Measurements from ENCODE around the gene BNC2.

BNC2 gene

GRCh38 chr9:16623989-16624743 is 246.3 kb downstream of the BNC2 start:
- Mint-ChIP-seq H3K9me3 (ENCODE audit: low read depth) (no peaks in the 10 kb centered on the region), H3K36me3 (no peaks in the 10 kb centered on the region), H3K4me1 (ENCODE audit: low read depth) (no peaks in the 10 kb centered on the region), H3K27me3 (peaks cover 5% of the 10 kb centered on the region), H3K27ac (no peak overlapping the region), H3K4me3 (no peak overlapping the region)

DNA sequence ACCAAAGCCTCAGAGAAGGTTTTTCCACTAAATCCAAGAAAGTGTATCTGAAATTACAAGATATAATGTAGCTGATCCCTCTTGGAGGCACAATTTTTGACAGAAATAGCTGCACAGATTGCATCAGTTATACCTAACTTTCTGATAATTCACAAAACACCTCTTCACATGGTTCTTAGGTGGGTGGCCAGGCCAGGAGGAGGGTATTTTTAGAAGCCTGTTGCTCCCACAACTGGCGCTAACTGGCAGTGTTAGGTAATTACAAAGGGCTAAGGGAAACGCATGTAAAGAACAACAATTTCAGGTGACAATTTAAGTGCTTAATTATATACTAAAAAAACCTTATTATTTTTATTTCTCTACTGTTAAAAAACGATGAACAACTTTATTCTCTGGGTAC is 247.9 kb downstream of the BNC2 start:
- Mint-ChIP-seq H3K9me3 (ENCODE audit: low read depth) (no peaks in the 10 kb centered on the region), H3K36me3 (no peaks in the 10 kb centered on the region), H3K27ac (no peak overlapping the region), H3K4me3 (no peak overlapping the region), H3K4me1 (ENCODE audit: low read depth) (no peaks in the 10 kb centered on the region), H3K27me3 (peaks cover 4% of the 10 kb centered on the region)

DNA sequence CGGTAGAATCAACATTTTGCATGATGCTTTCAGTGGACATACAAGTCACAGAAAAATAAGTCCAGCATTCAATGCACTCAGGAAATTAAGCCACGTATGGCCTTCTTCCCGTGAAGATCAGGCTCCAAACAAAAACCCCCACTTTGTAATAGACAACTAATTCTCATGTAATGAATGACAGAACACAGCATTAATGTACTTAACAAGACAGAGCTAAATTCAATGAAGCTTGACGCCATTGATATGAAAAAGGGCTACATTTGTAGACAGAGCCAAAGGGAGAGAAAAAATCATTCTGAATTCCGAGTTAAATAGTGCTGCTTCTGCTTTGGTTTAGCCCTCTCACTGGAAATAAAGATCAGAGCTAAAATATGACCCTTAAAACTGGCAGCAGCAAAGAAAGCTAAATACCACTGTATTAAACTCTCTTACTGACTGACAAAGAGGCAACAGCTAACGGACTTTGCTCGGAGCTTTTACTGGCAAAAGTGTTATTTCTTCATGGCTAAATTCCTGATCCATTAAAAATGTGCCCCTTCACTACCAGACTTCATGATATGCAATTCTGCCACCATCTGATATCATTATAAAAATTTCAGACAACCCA is 250.5 kb downstream of the BNC2 start:
- no peak overlapping the region for H3K4me3 Mint-ChIP-seq
- H3K9me3 Mint-ChIP-seq (ENCODE audit: low read depth), result no peaks in the 10 kb centered on the region
- no peaks in the 10 kb centered on the region for H3K36me3 Mint-ChIP-seq
- no peak overlapping the region for H3K27ac Mint-ChIP-seq
- peaks cover 2% of the 10 kb centered on the region for H3K27me3 Mint-ChIP-seq
- H3K4me1 Mint-ChIP-seq (ENCODE audit: low read depth), result no peaks in the 10 kb centered on the region

DNA sequence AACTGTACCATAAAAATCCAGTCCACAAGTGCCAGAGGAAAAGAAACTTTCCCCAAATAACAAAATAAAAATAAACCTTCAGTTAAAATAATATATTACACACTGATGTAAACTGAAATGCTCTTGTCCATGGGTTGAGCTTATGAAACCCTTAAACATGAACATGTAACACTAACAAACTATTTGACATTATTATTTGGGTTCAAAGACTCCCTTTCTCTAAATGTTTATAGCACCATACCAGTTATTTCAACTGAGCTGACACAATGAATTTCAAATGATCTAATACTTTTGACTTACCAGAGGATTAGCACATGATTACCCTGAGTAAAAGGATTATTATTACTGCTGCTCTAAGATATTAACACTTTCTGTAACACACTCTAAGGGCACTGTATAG is 251.1 kb downstream of the BNC2 start:
- no peak overlapping the region for H3K27ac Mint-ChIP-seq
- H3K9me3 Mint-ChIP-seq (ENCODE audit: low read depth), result no peaks in the 10 kb centered on the region
- H3K36me3 Mint-ChIP-seq, result no peaks in the 10 kb centered on the region
- H3K4me3 Mint-ChIP-seq, result no peak overlapping the region
- no peaks in the 10 kb centered on the region for H3K4me1 Mint-ChIP-seq (ENCODE audit: low read depth)
- H3K27me3 Mint-ChIP-seq, result peaks cover 2% of the 10 kb centered on the region

GRCh38 chr9:16618524-16618923 is 251.9 kb downstream of the BNC2 start:
- Mint-ChIP-seq H3K36me3 (no peaks in the 10 kb centered on the region), H3K27me3 (peaks cover 1% of the 10 kb centered on the region), H3K27ac (no peak overlapping the region), H3K4me3 (no peak overlapping the region), H3K9me3 (ENCODE audit: low read depth) (no peaks in the 10 kb centered on the region), H3K4me1 (ENCODE audit: low read depth) (no peaks in the 10 kb centered on the region)

DNA sequence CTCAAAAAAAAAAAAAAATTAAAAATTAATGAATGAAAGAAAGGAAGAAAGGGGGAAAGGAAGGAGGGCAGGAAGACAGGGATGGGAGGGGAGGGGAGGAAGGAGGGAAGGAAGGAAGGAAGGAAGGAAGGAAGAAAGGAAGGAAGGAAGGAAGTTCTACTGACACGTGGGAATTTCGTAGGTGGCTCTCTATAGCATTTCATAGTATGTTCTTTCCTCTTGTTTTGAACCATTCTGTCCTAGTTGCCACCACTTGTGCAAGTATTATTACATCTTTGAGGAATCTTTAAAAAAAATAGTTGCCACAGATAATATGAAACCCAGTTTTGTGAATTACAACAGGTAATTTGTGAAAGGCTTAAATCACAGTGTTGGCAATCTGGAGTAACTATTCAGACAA is 253.8 kb downstream of the BNC2 start:
- no peak overlapping the region for H3K4me3 Mint-ChIP-seq
- H3K27ac Mint-ChIP-seq, result no peak overlapping the region
- no peaks in the 10 kb centered on the region for H3K36me3 Mint-ChIP-seq

GRCh38 chr9:16615451-16615850 is 255.0 kb downstream of the BNC2 start:
- Mint-ChIP-seq H3K27me3 (no peaks in the 10 kb centered on the region), H3K27ac (no peak overlapping the region), H3K36me3 (no peaks in the 10 kb centered on the region), H3K4me1 (ENCODE audit: low read depth) (no peaks in the 10 kb centered on the region), H3K4me3 (no peak overlapping the region), H3K9me3 (ENCODE audit: low read depth) (no peaks in the 10 kb centered on the region)

More for the DNA sequence above, 253.8 kb downstream of the BNC2 start:
- H3K4me1 Mint-ChIP-seq (ENCODE audit: low read depth), result no peaks in the 10 kb centered on the region
- H3K9me3 Mint-ChIP-seq (ENCODE audit: low read depth), result no peaks in the 10 kb centered on the region
- H3K27me3 Mint-ChIP-seq, result no peaks in the 10 kb centered on the region

DNA sequence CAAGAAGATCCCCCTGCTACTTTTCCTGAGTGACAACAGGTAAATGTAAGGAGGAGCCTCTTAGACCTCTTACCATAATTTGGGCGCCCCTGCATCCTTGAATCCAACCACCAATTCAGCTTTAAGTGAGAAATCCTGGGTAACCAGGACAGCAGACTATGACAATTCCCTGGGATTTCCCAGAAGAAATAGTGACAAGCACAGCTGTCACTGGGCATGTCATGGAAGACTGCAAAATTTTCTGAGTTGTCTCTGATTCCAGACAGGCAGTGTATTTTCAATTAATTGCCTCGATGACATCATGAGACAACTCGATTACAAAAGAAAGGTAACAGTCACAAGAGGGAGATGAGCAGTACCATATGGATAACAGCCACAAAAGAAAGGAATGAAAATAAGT is 256.9 kb downstream of the BNC2 start:
- Mint-ChIP-seq H3K36me3 (no peaks in the 10 kb centered on the region), H3K4me3 (no peak overlapping the region), H3K27ac (no peak overlapping the region), H3K4me1 (ENCODE audit: low read depth) (no peaks in the 10 kb centered on the region), H3K9me3 (ENCODE audit: low read depth) (no peaks in the 10 kb centered on the region), H3K27me3 (no peaks in the 10 kb centered on the region)

- Mint-ChIP-seq H3K27ac (no peak overlapping the region), H3K36me3 (no peaks in the 10 kb centered on the region), H3K9me3 (ENCODE audit: low read depth) (no peaks in the 10 kb centered on the region), H3K4me3 (no peak overlapping the region), H3K4me1 (ENCODE audit: low read depth) (no peaks in the 10 kb centered on the region), H3K27me3 (no peaks in the 10 kb centered on the region)
Observed at GRCh38 chr9:16613051-16613450, 257.4 kb downstream of the BNC2 start.

GRCh38 chr9:16612627-16613026 is 257.8 kb downstream of the BNC2 start:
- H3K4me1 Mint-ChIP-seq (ENCODE audit: low read depth), result no peaks in the 10 kb centered on the region
- H3K27ac Mint-ChIP-seq, result no peak overlapping the region
- H3K36me3 Mint-ChIP-seq, result no peaks in the 10 kb centered on the region
- H3K27me3 Mint-ChIP-seq, result no peaks in the 10 kb centered on the region
- H3K9me3 Mint-ChIP-seq (ENCODE audit: low read depth), result no peaks in the 10 kb centered on the region
- no peak overlapping the region for H3K4me3 Mint-ChIP-seq

- Mint-ChIP-seq H3K36me3 (no peaks in the 10 kb centered on the region), H3K4me3 (no peak overlapping the region), H3K4me1 (ENCODE audit: low read depth) (no peaks in the 10 kb centered on the region), H3K9me3 (ENCODE audit: low read depth) (no peaks in the 10 kb centered on the region), H3K27me3 (no peaks in the 10 kb centered on the region), H3K27ac (no peak overlapping the region)
Observed at GRCh38 chr9:16611983-16612382, 258.5 kb downstream of the BNC2 start.

DNA sequence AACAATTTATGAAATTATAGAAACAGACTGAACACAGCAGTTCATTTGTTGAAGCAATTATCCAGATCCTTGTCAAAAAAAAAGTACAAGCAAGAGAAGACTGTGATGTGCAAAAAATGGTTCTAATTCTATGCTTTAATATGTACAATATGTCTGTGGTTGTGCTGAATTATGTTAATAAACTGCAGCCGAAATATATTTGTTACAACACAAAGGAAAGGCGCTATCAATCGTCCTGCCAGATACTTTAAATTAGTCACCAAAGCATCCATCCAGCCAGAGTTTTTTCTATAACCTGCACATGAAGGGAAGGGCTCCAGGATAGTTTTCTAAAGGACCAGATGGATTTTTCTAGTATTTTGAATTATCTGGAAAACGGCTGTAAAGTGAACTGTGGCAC is 259.5 kb downstream of the BNC2 start:
- no peaks in the 10 kb centered on the region for H3K9me3 Mint-ChIP-seq (ENCODE audit: low read depth)
- H3K4me3 Mint-ChIP-seq, result no peak overlapping the region
- no peaks in the 10 kb centered on the region for H3K4me1 Mint-ChIP-seq (ENCODE audit: low read depth)
- no peaks in the 10 kb centered on the region for H3K27me3 Mint-ChIP-seq
- H3K27ac Mint-ChIP-seq, result no peak overlapping the region
- H3K36me3 Mint-ChIP-seq, result no peaks in the 10 kb centered on the region

DNA sequence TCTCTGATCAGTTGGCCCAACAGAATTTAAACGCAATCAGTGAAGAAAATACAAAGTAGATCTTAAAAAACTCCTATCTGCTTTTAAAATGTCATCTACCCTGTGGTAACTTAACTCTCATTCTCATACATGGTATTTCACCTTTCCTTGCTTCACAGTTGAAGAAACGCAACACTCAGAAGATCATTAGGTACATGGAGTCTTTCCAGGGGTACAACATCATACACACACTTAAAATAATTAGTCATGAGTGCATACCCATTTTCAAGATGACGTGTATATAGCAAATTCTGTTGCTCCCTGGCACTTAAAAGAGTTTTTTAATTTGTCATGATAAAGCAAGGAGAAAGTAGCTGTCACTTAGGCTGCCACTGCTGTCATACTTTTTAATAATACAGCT is 259.9 kb downstream of the BNC2 start:
- no peaks in the 10 kb centered on the region for H3K36me3 Mint-ChIP-seq
- no peak overlapping the region for H3K4me3 Mint-ChIP-seq
- no peak overlapping the region for H3K27ac Mint-ChIP-seq
- H3K4me1 Mint-ChIP-seq (ENCODE audit: low read depth), result no peaks in the 10 kb centered on the region
- no peaks in the 10 kb centered on the region for H3K9me3 Mint-ChIP-seq (ENCODE audit: low read depth)
- H3K27me3 Mint-ChIP-seq, result no peaks in the 10 kb centered on the region

DNA sequence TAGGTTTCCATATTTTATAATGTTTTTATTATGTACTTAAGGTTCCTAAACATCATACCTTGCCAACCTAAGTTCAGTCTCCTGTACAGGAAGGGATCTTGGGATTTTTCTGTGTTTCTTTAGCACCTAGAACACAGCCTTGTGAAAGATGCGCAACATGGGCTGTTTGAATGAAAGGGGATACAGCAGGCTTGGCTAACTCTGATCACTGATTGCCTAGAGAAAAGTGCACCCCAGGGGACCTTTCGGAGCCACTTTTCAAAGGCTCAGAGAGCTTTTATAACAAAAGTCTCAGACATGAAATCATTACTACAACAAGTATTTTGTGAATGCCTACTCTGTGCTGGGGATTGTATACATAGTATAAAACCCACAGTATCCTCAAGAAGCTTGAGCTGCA is 261.6 kb downstream of the BNC2 start:
- no peak overlapping the region for H3K4me3 Mint-ChIP-seq
- H3K4me1 Mint-ChIP-seq (ENCODE audit: low read depth), result no peaks in the 10 kb centered on the region
- H3K27me3 Mint-ChIP-seq, result peaks cover 4% of the 10 kb centered on the region
- no peaks in the 10 kb centered on the region for H3K9me3 Mint-ChIP-seq (ENCODE audit: low read depth)
- H3K27ac Mint-ChIP-seq, result no peak overlapping the region
- no peaks in the 10 kb centered on the region for H3K36me3 Mint-ChIP-seq

- H3K9me3 Mint-ChIP-seq (ENCODE audit: low read depth), result no peaks in the 10 kb centered on the region
- no peak overlapping the region for H3K27ac Mint-ChIP-seq
- H3K36me3 Mint-ChIP-seq, result no peaks in the 10 kb centered on the region
- H3K4me3 Mint-ChIP-seq, result no peak overlapping the region
- no peaks in the 10 kb centered on the region for H3K4me1 Mint-ChIP-seq (ENCODE audit: low read depth)
- peaks cover 4% of the 10 kb centered on the region for H3K27me3 Mint-ChIP-seq
Observed at GRCh38 chr9:16602494-16602893, 268.0 kb downstream of the BNC2 start.

DNA sequence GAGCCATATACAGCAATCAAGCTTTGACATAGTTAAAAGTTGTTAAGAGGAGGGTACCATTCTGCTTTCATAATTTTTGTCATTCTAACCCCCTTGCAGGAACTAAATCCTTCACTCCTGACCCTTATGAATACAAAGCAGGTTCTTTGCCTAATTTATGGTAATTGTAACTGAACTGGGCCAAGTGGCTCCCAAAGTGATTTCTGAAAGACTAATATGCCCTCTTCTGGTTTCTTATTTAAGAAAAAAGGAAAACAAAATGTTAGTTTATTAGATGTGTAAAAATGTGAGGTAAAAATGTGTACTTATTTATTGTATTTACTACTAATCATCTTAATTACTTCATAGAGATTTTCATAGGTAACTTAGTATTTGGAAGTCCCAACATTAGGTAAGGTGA is 268.5 kb downstream of the BNC2 start:
- no peak overlapping the region for H3K27ac Mint-ChIP-seq
- no peaks in the 10 kb centered on the region for H3K4me1 Mint-ChIP-seq (ENCODE audit: low read depth)
- H3K9me3 Mint-ChIP-seq (ENCODE audit: low read depth), result no peaks in the 10 kb centered on the region
- peaks cover 4% of the 10 kb centered on the region for H3K27me3 Mint-ChIP-seq
- no peaks in the 10 kb centered on the region for H3K36me3 Mint-ChIP-seq
- H3K4me3 Mint-ChIP-seq, result no peak overlapping the region
